Amniotic epithelial cell (primary cell): Measurements from ENCODE around the gene MMUT.
"Not testable (repeated sequence)": the region's sequence is repeated elsewhere in the genome, so short reads cannot be mapped to it uniquely, and the experiment has no call there.

Experiments used
- DNase-seq: peaks from one replicate; pipeline ENCODE4 v3.0.0-alpha.2; 2010; ENCODE audit warnings: low read depth

Gene MMUT

DNA sequence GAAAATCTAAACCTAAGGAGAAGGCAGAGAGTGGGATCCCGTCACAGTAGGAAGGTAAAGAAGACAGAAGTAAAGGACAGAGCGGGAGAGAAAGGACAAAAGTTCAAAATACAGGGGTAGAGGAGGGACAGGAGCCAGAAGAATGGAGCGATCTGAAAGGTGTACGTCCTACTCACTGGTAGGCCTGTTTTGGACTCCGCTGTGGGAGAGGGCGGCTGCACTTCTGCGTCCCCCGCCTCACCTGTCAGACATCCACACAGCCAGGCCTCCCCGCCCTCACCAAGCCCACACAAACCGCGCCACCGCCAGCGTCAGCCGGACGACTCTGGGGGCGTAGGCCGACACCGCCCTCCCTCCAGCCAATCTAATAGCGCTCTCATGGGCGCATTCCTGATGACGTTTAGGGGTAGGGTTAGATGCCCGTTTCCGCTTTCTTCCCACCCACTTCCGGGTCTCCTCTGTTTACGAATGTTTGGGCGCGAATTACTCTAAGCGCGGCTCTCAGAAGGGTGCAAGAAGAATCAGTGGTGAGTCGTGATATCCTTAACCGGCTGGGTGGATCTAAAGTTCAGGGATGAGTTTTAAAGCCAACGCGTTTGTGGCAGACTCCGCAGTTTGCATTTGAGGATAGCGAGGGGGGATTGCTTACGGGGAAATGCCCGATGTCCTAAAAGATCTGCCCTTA lies at the start of gene MMUT, which contains the start of gene CENPQ:
MMUT (minus strand) TSS at position 327 of the 685 bp plus-strand sequence. CDS start 3,787 bp downstream, outside the sequence.
CENPQ (plus strand) TSS at position 444 of the 685 bp plus-strand sequence. CDS start 6,807 bp downstream, outside the sequence.
- DNase-seq: peak; percentile 94

- no peak for DNase-seq
Observed at GRCh38 chr6:49509342-49509741, 46.3 kb upstream of the MMUT start.

GRCh38 chr6:49506569-49507111 lies 43.6 kb upstream of the MMUT start:
- DNase-seq: no peak

DNA sequence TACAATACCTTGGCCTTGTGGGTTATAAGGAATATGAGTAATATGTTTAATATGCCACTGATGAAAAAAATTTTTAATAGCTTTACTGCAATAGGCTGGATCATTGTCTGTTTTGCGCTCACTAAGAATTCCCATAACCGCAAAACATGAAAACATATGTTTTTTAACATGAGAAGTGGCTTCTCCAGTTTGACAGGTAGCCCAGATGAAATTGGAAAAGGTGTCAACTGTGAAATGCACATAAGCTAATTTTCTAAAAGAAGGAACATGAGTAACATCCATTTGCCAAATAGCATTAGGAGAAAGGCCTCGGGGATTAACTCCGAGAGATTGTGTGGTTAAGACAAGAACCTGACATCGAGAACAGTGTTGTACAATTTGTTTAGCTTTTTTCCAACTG lies 41.6 kb upstream of the MMUT start:
- DNase-seq: no peak

DNA sequence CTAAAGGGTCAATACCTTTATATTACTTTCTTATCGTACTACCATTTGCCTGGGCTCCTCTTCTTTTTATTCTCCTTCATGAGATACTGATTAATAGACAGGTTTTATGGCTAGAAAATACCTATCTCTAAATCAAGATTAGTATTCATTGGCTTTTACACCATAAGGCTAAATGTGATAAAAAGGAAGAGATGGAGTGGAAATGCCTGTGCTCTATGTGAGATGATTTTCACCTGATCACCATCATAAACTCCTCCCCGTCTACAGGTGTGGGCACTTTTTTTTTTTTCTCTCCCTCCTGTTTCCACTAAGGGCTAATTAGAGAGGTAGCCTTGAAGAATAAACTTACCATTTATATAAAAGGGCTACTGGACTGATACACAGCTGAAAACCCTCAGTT lies 36.6 kb upstream of the MMUT start, which contains the start of gene GLYATL3:
GLYATL3 (plus strand) TSS at position 301 of the 400 bp plus-strand sequence. CDS start 12,068 bp downstream, outside the sequence.
- DNase-seq: no peak

- no peak for DNase-seq
Observed at GRCh38 chr6:49499126-49499525, 36.1 kb upstream of the MMUT start.

GRCh38 chr6:49497304-49497703 lies 34.3 kb upstream of the MMUT start:
- no peak for DNase-seq

DNA sequence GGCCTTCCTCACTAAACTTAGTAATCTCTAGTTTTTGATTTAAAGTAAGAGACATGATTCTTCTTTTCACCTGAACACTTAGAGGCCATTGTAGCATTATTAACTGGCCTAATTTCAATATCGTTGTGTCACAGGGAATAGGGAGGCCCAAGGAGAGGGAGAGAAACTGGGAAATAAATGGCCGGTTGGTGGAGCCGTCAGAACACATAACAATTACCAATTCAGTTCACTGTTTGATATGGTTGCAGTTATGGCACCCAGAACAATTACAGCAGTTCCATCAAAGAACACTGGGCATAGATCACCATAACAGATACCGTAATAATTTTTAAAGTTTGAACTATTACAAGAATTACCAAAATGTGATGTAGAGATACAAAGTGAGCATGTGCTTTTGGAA lies 27.6 kb upstream of the MMUT start:
- no peak for DNase-seq

GRCh38 chr6:49483380-49483779 lies 20.3 kb upstream of the MMUT start:
- not testable (repeated sequence) for DNase-seq

- DNase-seq: not testable (repeated sequence)
Observed at GRCh38 chr6:49481846-49482245, 18.8 kb upstream of the MMUT start.

DNA sequence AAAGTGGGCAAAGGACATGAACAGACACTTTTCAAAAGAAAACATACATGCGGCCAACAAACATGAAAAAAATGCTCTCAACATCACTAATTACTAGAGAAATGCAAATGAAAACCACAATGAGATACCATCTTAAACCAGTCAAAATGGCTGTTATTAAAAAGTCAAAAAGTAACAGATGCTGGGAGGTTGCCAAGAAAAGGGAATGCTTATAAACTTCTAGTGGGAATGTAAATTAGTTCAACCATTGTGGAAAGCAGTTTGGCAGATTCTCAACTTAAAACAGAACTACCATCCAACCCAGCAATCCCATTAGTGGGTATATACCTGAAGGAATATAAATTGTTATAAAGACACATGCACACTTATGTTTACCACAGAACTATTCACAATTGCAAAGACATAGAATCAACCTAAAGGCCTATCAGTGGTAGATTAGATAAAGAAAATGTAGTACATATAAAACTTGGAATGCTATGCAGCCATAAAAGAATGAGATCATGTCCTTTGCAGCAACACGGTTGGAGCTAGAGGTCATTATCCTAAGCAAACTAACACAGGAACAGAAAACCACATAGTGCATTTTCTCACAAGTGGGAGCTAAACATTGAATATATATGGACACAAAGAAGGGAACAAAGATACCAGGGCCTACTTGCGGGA lies 16.4 kb upstream of the MMUT start:
- peak; percentile 25 for DNase-seq

- not testable (repeated sequence) for DNase-seq
Observed at GRCh38 chr6:49476564-49476963, 13.5 kb upstream of the MMUT start.

DNA sequence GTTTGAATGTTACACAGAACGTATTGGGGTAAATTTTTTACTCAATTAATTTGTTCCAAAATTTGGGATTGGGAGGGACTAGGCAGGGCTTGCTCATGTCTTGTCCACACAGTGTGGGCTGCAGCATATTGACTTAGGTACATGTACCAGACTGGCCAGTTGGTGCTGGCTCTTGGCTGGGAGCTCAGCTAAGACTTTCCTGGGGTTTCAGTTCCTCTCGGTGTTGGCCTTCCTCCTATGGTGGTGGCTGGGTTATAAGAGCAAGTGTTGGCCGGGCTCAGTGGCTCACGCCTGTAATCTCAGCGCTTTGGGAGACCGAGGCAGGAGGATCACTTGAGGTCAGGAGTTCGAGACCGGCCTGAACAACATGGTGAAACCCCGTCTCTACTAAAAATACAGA lies 5.0 kb upstream of the MMUT start:
- no peak for DNase-seq

DNA sequence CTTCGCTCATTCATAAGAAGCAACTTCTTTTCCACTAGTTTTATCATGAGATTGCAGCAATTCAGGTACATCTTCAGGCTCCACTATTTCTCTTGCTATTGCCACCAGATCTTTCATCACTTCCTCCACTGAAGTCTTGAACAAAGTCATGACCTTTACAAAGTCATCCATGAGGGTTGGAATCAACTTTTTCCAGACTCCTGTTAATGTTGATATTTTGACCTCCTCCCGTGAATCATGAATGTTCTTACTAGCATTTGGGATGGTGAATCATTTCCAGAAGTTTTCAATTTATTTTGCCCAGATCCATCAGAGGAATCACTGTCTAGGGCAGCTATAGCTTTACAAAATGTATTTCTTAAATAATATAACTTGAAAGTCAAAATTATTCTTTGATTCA lies 1.6 kb upstream of the MMUT start:
- no peak for DNase-seq

DNA sequence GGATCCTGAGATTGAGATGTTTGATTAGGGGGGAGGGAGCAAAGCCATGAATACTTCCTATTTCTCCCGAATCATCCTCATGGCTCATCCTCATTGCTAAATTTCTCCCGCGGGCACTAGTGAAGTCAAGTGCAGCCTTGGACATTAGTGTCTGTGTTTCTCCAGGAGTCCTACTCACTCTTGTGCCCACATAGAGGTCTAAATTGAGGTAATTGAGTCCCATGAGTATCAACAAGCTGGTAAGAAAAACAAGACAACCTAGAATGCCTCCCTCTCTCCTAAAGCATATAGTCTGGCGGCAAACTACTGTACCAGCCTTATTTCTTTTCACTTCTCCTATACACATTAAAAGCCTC lies 537 bp upstream of the MMUT start:
- DNase-seq: no peak

DNA sequence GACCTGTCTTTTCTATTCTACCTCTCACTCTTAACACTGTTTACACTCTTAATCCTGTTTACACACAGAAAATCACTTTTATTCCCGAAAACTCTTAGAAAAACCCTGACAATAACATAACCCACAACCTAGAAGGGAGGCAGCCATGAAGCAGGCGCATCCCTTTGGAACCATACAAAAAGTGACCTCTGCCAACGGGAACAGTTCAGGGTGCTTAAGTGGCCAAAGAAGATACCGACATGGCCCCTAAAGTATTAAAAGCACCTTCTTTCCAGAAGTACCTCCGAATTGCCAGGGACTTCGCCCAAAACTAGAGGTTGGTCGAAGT lies 490 bp downstream of the MMUT start:
- DNase-seq: no peak

- DNase-seq: peak; percentile 13
Observed at GRCh38 chr6:49462071-49462470, 982 bp downstream of the MMUT start.

DNA sequence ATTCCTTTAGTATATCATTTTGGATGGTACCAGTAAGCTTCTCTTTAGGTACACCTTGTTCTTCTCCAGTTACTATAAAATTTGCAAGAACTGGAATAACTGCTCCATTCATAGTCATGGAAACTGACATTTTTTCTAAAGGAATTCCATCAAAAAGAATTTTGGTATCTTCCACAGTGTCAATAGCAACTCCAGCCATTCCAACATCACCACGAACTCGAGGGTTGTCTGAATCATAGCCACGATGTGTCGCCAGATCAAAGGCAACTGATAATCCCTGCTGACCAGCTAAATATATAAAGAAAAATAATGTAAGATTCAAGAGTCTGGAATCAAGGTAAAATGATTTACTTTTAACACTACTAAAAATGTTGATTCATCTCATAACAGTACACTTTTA lies 5.3 kb downstream of the MMUT start:
- DNase-seq: peak; percentile 17

DNA sequence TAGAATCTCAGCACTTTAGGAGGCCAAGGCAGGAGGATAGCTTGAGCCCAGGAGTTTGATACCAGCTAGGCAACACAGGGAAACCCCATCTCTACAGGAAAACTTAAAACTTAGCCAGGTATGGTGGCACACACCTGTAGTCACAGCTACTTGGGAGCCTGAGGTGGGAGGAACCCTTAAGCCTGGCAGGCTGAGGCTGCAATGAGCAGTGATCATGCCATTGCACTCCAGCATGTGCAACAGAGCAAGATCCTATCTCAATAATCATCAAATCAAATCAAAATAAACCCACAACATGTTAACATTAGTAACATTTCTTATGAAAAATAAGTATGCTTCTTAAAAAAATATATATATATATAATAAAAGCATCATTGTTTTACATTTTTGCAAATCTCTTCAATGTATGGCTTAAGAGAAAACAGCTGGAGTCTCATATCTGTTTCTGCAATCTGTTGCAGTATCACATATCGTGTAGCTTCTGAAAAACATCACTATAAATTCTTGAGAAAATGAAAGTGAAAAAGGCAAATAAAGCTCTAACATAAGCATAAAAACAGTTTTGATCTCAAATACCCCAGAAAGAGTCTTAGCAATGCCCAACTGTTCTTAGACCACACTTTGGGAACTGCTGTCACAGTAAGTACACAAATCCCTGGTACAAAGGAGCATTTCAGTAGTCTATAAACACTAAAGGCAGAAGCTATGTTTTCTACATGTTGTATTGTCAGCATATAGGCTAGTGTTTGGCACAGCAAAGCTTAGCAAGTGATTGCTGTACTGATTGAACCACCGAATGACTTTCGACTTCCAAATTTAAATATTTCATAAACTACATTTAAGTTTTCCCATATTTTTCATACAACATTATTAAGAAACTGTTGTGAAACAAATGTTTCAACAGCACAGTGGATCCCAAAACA lies 8.0 kb downstream of the MMUT start:
- no peak for DNase-seq

DNA sequence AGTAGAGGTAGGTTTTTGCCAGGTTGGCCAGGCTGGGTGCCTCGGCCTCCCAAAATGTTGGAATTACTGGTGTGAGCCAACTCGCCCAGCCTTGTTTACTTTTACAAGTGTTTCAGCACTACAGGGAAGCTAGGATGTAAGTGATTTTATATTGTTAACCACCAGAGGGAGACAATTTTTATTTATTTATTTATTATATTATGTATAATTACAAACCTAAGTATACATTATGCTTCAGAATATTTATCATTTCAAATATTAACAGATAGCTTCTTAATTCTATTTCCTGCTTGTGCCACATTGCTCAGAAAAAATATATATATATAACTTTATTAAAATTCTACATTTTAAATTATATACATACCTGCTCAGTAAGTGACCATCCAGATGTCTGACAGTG lies 9.8 kb downstream of the MMUT start:
- DNase-seq: no peak

- no peak for DNase-seq
Observed at GRCh38 chr6:49430866-49431265, 32.2 kb downstream of the MMUT start.

DNA sequence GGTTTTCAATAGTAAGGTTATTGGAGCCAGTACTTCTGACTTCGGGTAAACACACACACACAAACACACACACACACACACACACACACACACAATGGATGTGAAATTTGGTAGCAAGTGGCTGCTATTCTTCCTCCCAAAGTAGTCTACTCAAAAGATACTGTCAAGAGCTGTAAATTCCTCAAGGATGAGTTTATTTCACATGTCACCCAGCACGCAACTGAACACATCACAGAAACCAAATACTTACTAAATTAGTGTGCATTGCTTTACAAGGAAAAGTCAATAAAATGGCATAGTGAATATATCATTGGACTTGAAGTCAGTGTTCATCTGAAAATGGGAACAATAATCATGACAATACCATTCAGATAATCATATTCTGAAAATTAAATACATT lies 32.9 kb downstream of the MMUT start:
- peak; percentile 12 for DNase-seq
